ENCODE measurements around the gene UPK1B.
"Not testable (repeated sequence)": the region's sequence is repeated elsewhere in the genome, so short reads cannot be mapped to it uniquely, and the experiment has no call there.

The UPK1B gene

DNA sequence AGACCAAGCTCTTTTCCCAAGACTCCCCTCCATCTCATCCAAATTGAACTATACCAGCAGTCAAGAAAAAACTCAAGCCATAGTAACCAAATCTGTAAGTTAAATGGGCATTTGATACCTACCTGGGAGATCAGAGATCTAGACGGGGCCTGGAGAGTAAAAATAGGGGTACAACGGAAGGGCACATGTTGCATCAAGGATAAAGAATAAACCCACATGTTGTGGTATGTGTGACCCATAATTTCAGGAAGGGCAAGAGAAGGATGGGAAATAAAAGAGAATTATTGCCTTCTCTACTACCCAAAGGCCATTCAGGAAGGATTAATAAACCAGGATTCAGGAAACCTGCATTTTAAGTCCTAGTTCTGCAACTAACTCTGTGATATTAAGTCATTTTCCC lies 25.9 kb upstream of the UPK1B start:
- no peaks in the 10 kb centered on the region for H3K4me1 ChIP-seq (ENCODE audit: control insufficient read depth, insufficient read depth, low read length, poor library complexity, severe bottlenecking)
- no peaks in the 10 kb centered on the region for H3K36me3 ChIP-seq (ENCODE audit: control insufficient read depth, insufficient read depth, low read length)
- no peak for DNase-seq
- no peaks in the 10 kb centered on the region for H3K9me3 ChIP-seq (ENCODE audit: control insufficient read depth, low read length)
- no peak overlapping the region for H3K4me3 ChIP-seq (ENCODE audit: insufficient read depth, low read depth, low read length, poor library complexity, severe bottlenecking)
- H3K27me3 ChIP-seq (replicated peaks; ENCODE audit: control insufficient read depth, insufficient read depth, low read length, poor library complexity, severe bottlenecking) = no peaks in the 10 kb centered on the region
- no peak overlapping the region for H3K27ac ChIP-seq (ENCODE audit: insufficient read depth, low read length, poor library complexity, severe bottlenecking)

DNA sequence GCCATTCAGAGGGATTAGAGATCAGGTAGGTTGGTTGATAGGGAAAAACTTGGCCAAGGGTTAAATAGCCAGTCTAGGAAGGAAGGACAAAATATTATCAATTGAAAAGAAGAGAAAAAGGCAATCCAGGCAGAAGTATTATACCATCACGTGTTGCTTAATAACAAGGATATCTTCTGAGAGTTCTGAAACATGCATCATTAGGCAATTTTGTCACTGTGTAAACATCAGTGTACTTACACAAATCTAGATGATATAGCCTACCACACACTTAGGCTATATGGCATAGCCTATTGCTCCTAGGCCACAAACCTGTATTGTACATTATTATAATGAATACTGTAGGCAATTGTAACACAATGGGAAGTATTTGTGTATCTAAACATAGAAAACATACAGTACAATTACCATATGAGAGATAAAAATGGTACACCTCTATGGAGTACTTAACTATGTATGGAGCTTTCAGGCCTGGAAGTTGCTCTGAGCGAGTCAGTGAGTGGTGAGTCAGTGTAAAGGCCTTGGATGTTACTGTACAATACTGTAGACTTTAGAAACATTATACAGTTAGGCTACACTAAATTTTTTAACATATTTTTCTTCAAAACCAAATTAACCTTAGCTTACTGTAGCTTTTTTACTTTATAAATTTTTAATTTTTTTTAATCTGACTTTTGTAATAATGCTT lies 24.8 kb upstream of the UPK1B start:
- DNase-seq = no peak
- Histone ChIP-seq H3K4me1 (ENCODE audit: control insufficient read depth, insufficient read depth, low read length, poor library complexity, severe bottlenecking) (no peaks in the 10 kb centered on the region), H3K27ac (ENCODE audit: insufficient read depth, low read length, poor library complexity, severe bottlenecking) (no peak overlapping the region), H3K27me3 (replicated peaks; ENCODE audit: control insufficient read depth, insufficient read depth, low read length, poor library complexity, severe bottlenecking) (no peaks in the 10 kb centered on the region), H3K4me3 (ENCODE audit: insufficient read depth, low read depth, low read length, poor library complexity, severe bottlenecking) (no peak overlapping the region), H3K9me3 (ENCODE audit: control insufficient read depth, low read length) (no peaks in the 10 kb centered on the region), H3K36me3 (ENCODE audit: control insufficient read depth, insufficient read depth, low read length) (no peaks in the 10 kb centered on the region)

DNA sequence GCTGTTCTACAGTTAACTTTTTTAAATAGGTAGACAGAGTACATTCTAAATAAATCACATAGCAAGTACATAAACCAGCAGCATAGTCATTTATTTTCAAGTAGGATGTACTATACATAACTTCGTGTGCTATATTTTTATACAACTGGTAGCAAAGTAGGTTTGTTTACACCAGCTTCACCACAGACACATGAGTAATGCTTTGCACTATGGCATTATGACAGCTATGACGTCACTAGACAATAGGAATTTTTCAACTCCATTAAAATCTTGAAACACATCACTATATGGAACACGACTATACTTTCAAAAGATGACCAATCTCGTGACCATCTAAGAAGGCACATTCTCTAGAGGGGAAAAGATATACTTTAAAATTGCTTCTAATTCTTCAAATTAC lies 23.9 kb upstream of the UPK1B start:
- no peaks in the 10 kb centered on the region for H3K36me3 ChIP-seq (ENCODE audit: control insufficient read depth, insufficient read depth, low read length)
- no peak for DNase-seq
- H3K9me3 ChIP-seq (ENCODE audit: control insufficient read depth, low read length) = no peaks in the 10 kb centered on the region
- no peaks in the 10 kb centered on the region for H3K27me3 ChIP-seq (replicated peaks; ENCODE audit: control insufficient read depth, insufficient read depth, low read length, poor library complexity, severe bottlenecking)
- H3K4me1 ChIP-seq (ENCODE audit: control insufficient read depth, insufficient read depth, low read length, poor library complexity, severe bottlenecking) = no peaks in the 10 kb centered on the region
- H3K27ac ChIP-seq (ENCODE audit: insufficient read depth, low read length, poor library complexity, severe bottlenecking) = no peak overlapping the region
- no peak overlapping the region for H3K4me3 ChIP-seq (ENCODE audit: insufficient read depth, low read depth, low read length, poor library complexity, severe bottlenecking)

DNA sequence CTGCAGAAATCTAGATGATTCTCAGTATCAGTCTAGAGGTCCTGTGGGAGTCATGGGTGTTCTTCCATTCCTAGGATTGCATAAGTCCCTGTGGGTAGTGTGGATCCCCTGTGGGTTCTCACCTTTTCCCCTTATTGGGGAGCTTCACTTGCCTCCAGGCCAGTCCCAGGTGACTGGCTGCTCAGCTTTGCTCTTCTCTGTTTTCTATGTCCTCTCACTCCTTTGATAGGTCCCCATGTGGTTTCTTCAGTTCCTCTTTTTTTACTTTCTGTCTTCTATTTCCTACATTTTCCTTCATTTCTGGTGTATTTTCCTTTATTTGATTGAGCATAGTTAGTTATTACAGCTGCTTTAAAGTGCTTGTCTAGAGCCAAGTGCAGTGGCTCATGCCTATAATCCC lies 16.5 kb upstream of the UPK1B start:
- Histone ChIP-seq H3K4me3 (ENCODE audit: insufficient read depth, low read depth, low read length, poor library complexity, severe bottlenecking) (no peak overlapping the region), H3K9me3 (ENCODE audit: control insufficient read depth, low read length) (no peaks in the 10 kb centered on the region), H3K27ac (ENCODE audit: insufficient read depth, low read length, poor library complexity, severe bottlenecking) (no peak overlapping the region), H3K4me1 (ENCODE audit: control insufficient read depth, insufficient read depth, low read length, poor library complexity, severe bottlenecking) (no peaks in the 10 kb centered on the region), H3K36me3 (ENCODE audit: control insufficient read depth, insufficient read depth, low read length) (no peaks in the 10 kb centered on the region), H3K27me3 (replicated peaks; ENCODE audit: control insufficient read depth, insufficient read depth, low read length, poor library complexity, severe bottlenecking) (no peaks in the 10 kb centered on the region)
- DNase-seq = no peak

DNA sequence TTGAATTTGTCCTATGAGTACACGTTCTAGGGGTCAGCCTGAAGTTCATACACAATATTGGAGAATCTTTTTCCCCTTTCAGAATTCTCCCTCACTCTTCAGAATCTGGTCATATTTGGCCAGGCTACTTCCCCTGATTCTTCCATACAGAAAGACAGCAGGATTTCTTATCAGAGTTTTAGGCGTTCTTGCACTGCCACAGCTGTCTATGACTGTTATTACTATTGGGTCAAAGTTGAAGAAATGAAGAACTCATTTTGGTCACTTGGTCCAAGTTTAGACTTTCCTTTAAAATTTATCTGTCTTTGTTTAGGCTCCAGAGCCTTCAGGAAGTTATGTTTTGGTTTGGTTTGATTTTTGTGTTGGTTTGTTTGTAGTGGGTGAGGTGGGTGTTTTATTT lies 15.4 kb upstream of the UPK1B start:
- no peak for DNase-seq
- H3K27ac ChIP-seq (ENCODE audit: insufficient read depth, low read length, poor library complexity, severe bottlenecking) = no peak overlapping the region
- H3K4me1 ChIP-seq (ENCODE audit: control insufficient read depth, insufficient read depth, low read length, poor library complexity, severe bottlenecking) = no peaks in the 10 kb centered on the region
- no peak overlapping the region for H3K4me3 ChIP-seq (ENCODE audit: insufficient read depth, low read depth, low read length, poor library complexity, severe bottlenecking)
- H3K9me3 ChIP-seq (ENCODE audit: control insufficient read depth, low read length) = no peaks in the 10 kb centered on the region
- no peaks in the 10 kb centered on the region for H3K36me3 ChIP-seq (ENCODE audit: control insufficient read depth, insufficient read depth, low read length)
- no peaks in the 10 kb centered on the region for H3K27me3 ChIP-seq (replicated peaks; ENCODE audit: control insufficient read depth, insufficient read depth, low read length, poor library complexity, severe bottlenecking)

DNA sequence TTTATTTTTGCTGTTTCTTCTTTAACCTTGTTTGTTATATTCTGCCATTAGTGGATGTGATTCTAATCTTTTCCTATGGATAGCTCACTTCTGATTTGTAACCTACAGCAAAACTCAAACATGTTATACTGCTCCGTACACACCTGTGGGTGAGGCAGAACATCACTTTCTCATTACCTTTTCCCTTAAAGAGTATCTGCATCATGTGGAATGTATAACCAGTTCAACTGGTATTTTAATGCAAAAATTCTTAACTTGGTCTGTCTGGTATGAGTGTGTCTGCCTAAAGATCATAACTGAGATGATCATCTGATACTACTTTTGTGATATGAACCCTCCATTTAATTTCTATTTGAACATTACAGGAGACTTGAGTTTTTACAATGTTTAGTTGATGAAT lies 13.0 kb upstream of the UPK1B start:
- no peak overlapping the region for H3K4me3 ChIP-seq (ENCODE audit: insufficient read depth, low read depth, low read length, poor library complexity, severe bottlenecking)
- H3K9me3 ChIP-seq (ENCODE audit: control insufficient read depth, low read length) = no peaks in the 10 kb centered on the region
- no peak for DNase-seq
- H3K27me3 ChIP-seq (replicated peaks; ENCODE audit: control insufficient read depth, insufficient read depth, low read length, poor library complexity, severe bottlenecking) = no peaks in the 10 kb centered on the region
- no peaks in the 10 kb centered on the region for H3K36me3 ChIP-seq (ENCODE audit: control insufficient read depth, insufficient read depth, low read length)
- no peak overlapping the region for H3K27ac ChIP-seq (ENCODE audit: insufficient read depth, low read length, poor library complexity, severe bottlenecking)
- no peaks in the 10 kb centered on the region for H3K4me1 ChIP-seq (ENCODE audit: control insufficient read depth, insufficient read depth, low read length, poor library complexity, severe bottlenecking)

DNA sequence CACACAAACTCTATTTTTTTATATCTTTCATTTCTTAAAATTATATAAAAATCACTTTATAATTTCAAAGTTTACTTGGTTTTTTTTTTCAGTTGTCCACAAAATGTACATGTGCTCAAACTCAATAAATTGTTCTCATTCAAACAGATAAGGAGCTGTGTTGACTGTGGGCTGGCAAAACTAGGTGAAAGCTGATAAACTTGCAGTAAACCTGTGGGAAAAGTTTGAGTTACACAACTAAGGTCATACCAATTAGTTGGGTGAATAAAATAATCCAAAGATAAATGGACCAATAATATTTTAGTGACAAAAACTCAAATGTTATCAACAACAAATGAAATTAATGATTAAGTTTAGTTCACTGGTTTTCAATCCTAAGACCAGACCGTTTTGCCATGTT lies 12.6 kb upstream of the UPK1B start:
- H3K27ac ChIP-seq (ENCODE audit: insufficient read depth, low read length, poor library complexity, severe bottlenecking) = no peak overlapping the region
- DNase-seq = no peak
- no peak overlapping the region for H3K4me3 ChIP-seq (ENCODE audit: insufficient read depth, low read depth, low read length, poor library complexity, severe bottlenecking)
- no peaks in the 10 kb centered on the region for H3K4me1 ChIP-seq (ENCODE audit: control insufficient read depth, insufficient read depth, low read length, poor library complexity, severe bottlenecking)
- no peaks in the 10 kb centered on the region for H3K9me3 ChIP-seq (ENCODE audit: control insufficient read depth, low read length)
- no peaks in the 10 kb centered on the region for H3K36me3 ChIP-seq (ENCODE audit: control insufficient read depth, insufficient read depth, low read length)
- H3K27me3 ChIP-seq (replicated peaks; ENCODE audit: control insufficient read depth, insufficient read depth, low read length, poor library complexity, severe bottlenecking) = no peaks in the 10 kb centered on the region

DNA sequence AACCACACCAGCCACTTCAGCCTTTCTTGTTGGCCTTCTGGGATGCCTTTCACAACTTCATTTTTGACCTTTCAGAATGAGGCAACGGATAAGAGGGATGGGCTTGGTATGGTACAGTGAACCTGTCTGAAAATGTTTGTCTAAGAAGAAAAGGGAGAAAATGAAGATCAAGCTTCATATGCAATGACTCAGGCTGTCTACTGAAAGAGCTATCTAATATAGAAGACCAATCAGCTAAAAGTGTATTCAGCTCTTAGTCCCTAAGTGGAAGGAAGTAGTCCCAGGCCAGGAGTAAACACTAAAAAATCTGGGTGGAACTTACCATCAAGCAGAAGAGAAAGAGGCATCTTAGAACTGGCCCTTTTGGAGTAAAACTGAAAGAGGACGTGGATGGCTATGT lies 12.2 kb upstream of the UPK1B start:
- Histone ChIP-seq H3K27ac (ENCODE audit: insufficient read depth, low read length, poor library complexity, severe bottlenecking) (no peak overlapping the region), H3K9me3 (ENCODE audit: control insufficient read depth, low read length) (no peaks in the 10 kb centered on the region), H3K4me1 (ENCODE audit: control insufficient read depth, insufficient read depth, low read length, poor library complexity, severe bottlenecking) (no peaks in the 10 kb centered on the region), H3K4me3 (ENCODE audit: insufficient read depth, low read depth, low read length, poor library complexity, severe bottlenecking) (no peak overlapping the region), H3K36me3 (ENCODE audit: control insufficient read depth, insufficient read depth, low read length) (no peaks in the 10 kb centered on the region), H3K27me3 (replicated peaks; ENCODE audit: control insufficient read depth, insufficient read depth, low read length, poor library complexity, severe bottlenecking) (no peaks in the 10 kb centered on the region)
- DNase-seq = no peak

DNA sequence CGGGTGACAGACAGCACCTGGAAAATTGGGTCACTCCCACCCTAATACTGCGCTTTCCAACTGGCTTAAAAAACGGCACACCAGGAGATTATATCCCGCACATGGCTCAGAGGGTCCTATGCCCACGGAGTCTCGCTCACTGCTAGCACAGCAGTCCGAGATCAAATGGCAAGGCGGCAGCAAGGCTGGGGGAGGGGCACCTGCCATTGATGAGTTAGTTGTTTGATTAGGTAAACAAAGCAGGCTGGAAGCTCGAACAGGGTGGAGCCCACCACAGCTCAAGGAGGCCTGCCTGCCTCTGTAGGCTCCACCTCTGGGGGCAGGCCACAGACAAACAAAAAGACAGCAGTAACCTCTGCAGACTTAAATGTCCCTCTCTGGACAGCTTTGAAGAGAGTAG lies 8.7 kb upstream of the UPK1B start:
- H3K36me3 ChIP-seq (ENCODE audit: control insufficient read depth, insufficient read depth, low read length); H3K9me3 ChIP-seq (ENCODE audit: control insufficient read depth, low read length); H3K4me1 ChIP-seq (ENCODE audit: control insufficient read depth, insufficient read depth, low read length, poor library complexity, severe bottlenecking); DNase-seq; H3K4me3 ChIP-seq (ENCODE audit: insufficient read depth, low read depth, low read length, poor library complexity, severe bottlenecking); H3K27me3 ChIP-seq (replicated peaks; ENCODE audit: control insufficient read depth, insufficient read depth, low read length, poor library complexity, severe bottlenecking); H3K27ac ChIP-seq (ENCODE audit: insufficient read depth, low read length, poor library complexity, severe bottlenecking): not testable (repeated sequence)

DNA sequence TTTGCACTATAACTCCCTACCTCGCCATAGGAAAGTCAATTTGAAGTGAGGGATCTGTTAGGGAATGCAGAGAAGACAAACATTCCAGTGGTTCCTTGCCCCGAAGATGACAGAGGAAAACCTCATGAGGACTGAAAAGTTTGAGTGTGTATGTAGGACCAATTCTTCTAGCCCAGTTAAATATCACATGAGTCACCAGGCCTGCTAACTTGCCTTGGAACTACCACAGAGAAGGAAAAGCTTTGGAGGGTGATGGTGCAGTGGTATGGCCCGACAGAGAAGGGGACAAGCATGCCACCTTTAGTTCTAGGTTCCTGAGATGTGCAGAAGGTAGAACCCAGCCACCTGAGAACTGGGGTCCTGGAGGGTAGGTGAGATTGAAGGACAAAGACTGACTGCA lies 2.6 kb upstream of the UPK1B start:
- Histone ChIP-seq H3K4me1 (ENCODE audit: control insufficient read depth, insufficient read depth, low read length, poor library complexity, severe bottlenecking) (no peaks in the 10 kb centered on the region), H3K27me3 (replicated peaks; ENCODE audit: control insufficient read depth, insufficient read depth, low read length, poor library complexity, severe bottlenecking) (no peaks in the 10 kb centered on the region), H3K36me3 (ENCODE audit: control insufficient read depth, insufficient read depth, low read length) (no peaks in the 10 kb centered on the region), H3K4me3 (ENCODE audit: insufficient read depth, low read depth, low read length, poor library complexity, severe bottlenecking) (no peak overlapping the region), H3K9me3 (ENCODE audit: control insufficient read depth, low read length) (no peaks in the 10 kb centered on the region), H3K27ac (ENCODE audit: insufficient read depth, low read length, poor library complexity, severe bottlenecking) (no peak overlapping the region)
- no peak for DNase-seq
